CD4-positive, alpha-beta T cell treated with Interleukin-15 for 4 hours (primary cell): ENCODE measurements around the gene PTPRN2.
"Not testable (repeated sequence)": the region's sequence is repeated elsewhere in the genome, so short reads cannot be mapped to it uniquely, and the experiment has no call there.

ENCODE experiments used
- DNase-seq: peaks from one replicate; pipeline ENCODE4 v3.0.0-alpha.2; 2020; ENCODE audit warnings: low spot score

PTPRN2 gene

GRCh38 chr7:158278745-158279320 lies 308.8 kb downstream of the PTPRN2 start:
- DNase-seq, result no peak

- DNase-seq, result no peak
These were observed 310.1 kb downstream of the PTPRN2 start for GRCh38 chr7:158277219-158278141.

GRCh38 chr7:158276414-158277218 lies 311.0 kb downstream of the PTPRN2 start:
- no peak for DNase-seq

- no peak for DNase-seq
These were observed 311.8 kb downstream of the PTPRN2 start for GRCh38 chr7:158275711-158276413.

- no peak for DNase-seq
These were observed 312.6 kb downstream of the PTPRN2 start for GRCh38 chr7:158274996-158275395.

- DNase-seq, result no peak
These were observed 313.2 kb downstream of the PTPRN2 start for GRCh38 chr7:158274404-158274811.

GRCh38 chr7:158273756-158274342 lies 313.8 kb downstream of the PTPRN2 start:
- not testable (repeated sequence) for DNase-seq

GRCh38 chr7:158273138-158273651 lies 314.4 kb downstream of the PTPRN2 start:
- no peak for DNase-seq

GRCh38 chr7:158272509-158273137 lies 315.0 kb downstream of the PTPRN2 start:
- no peak for DNase-seq

- DNase-seq, result no peak
These were observed 315.5 kb downstream of the PTPRN2 start for GRCh38 chr7:158272091-158272490.

- DNase-seq, result no peak
These were observed 316.0 kb downstream of the PTPRN2 start for GRCh38 chr7:158271646-158272045.

GRCh38 chr7:158270856-158271413 lies 316.7 kb downstream of the PTPRN2 start:
- no peak for DNase-seq

- DNase-seq, result no peak
These were observed 317.4 kb downstream of the PTPRN2 start for GRCh38 chr7:158270106-158270775.

GRCh38 chr7:158268816-158269535 lies 318.6 kb downstream of the PTPRN2 start:
- DNase-seq, result no peak

GRCh38 chr7:158267742-158268435 lies 319.7 kb downstream of the PTPRN2 start:
- no peak for DNase-seq

GRCh38 chr7:158266817-158267741 lies 320.5 kb downstream of the PTPRN2 start:
- DNase-seq, result no peak

- DNase-seq, result no peak
These were observed 321.2 kb downstream of the PTPRN2 start for GRCh38 chr7:158266426-158266816.

- no peak for DNase-seq
These were observed 321.9 kb downstream of the PTPRN2 start for GRCh38 chr7:158265743-158266080.
